ENCODE results near the gene SNCAIP. TPM values are rescaled to one million over a fixed set of nuclear protein-coding genes. Genes with fewer than 3 reads are reported as not detected.

SNCAIP gene
- total and polyA plus RNA-seq, 9 of the 15 experiments (the other 6 are each of a cell fraction or from before 2014, with no cell fraction given), result 0.04 TPM; not detected in 8

- ChIA-PET CTCF (ENCODE audit: low intra/inter-chr PET ratio) (interaction anchor here (0.6 to 2.4 kb wide), 3 partner anchors 407 to 1110 kb away, joined by 3 to 7 read pairs (median 6); no protein-coding TSS in a partner anchor), POLR2A (interaction anchor here (0.7 kb wide), 1 partner anchor 211 kb away, joined by 3 read pairs; no protein-coding TSS in a partner anchor)
- Histone ChIP-seq H3K9me1 (ENCODE audit: control insufficient read depth, insufficient read depth, low read length) (no peaks in the 10 kb centered on the region), H2AFZ (ENCODE audit: low read depth, low read length) (no peak overlapping the region), H3K4me3 (no peak overlapping the region), H3K4me1 (replicated peaks in 1 of 2; ENCODE audit: control insufficient read depth in 2 of 2, insufficient read depth in 2 of 2, low read length in 2 of 2) (no peaks in the 10 kb centered on the region), H3K9me3 (replicated peaks; ENCODE audit: control insufficient read depth, insufficient read depth, low read depth, low read length) (no peaks in the 10 kb centered on the region), H3K4me2 (ENCODE audit: insufficient read depth, low read length) (no peak overlapping the region), H3K36me3 (ENCODE audit: control insufficient read depth, insufficient read depth, low read length) (no peaks in the 10 kb centered on the region), H3K9ac (ENCODE audit: insufficient read depth in 1 of 2, low read depth in 2 of 2, low read length in 2 of 2) (no peak overlapping the region), H3K27me3 (ENCODE audit: control insufficient read depth in 2 of 2, insufficient read depth in 2 of 2, low read length in 2 of 2) (no peaks in the 10 kb centered on the region; a peak in 1 of 5 replicates), H3K27ac (ENCODE audit: extremely low read depth, low read depth, low read length) (no peak overlapping the region), H4K20me1 (replicated peaks; ENCODE audit: control insufficient read depth, insufficient read depth, low read length) (no peaks in the 10 kb centered on the region; the same call in 1 of the 2 replicates), H3K79me2 (ENCODE audit: control insufficient read depth, insufficient read depth, low read length) (no peaks in the 10 kb centered on the region)
- in situ Hi-C loops (cut with MboI), result loop anchor here (25.0 kb wide), 2 partner anchors 862 to 1112 kb away; no protein-coding TSS in a partner anchor
- WGBS (ENCODE audit: insufficient coverage, low coverage, missing lambda C conversion rate), result 0% methylated on average over 10 of the region's 12 CpGs
- peak; percentile 75 for FAIRE-seq
- peak; percentile 92 for ATAC-seq
- intact Hi-C loops (cut with micrococcal nuclease), result loop anchor here (5.0 kb wide), 2 partner anchors 502 to 1112 kb away; no protein-coding TSS in a partner anchor
- no TSS peak for BruUV-seq (replicated peaks)
- peak; percentile 12 to 51 (median 34) for DNase-seq (ENCODE audit: extremely low read depth in 1 of 4, low spot score in 3 of 4)
- TF ChIP-seq RAD21 (CRISPR knock-in tag; conservative IDR thresholded peaks at IDR 0.05 in 1 of 2, IDR thresholded peaks at IDR 0.05 in 1 of 2), result peak in 1 of 2 experiments; percentile 57; a peak in 3 of 4 replicates
- peak; percentile 53; the same call in 1 of the 2 replicates for TF ChIP-seq STAG1 (CRISPR knock-in tag; IDR thresholded peaks at IDR 0.05; ENCODE audit: borderline replicate concordance)
- 0 out of 2 replicates have a peak, but pooled peaks have one; percentile 44 for TF ChIP-seq SMC3 (conservative IDR thresholded peaks at IDR 0.05; ENCODE audit: insufficient read depth, low read depth, low read length)
- TF ChIP-seq, protein P1, sequence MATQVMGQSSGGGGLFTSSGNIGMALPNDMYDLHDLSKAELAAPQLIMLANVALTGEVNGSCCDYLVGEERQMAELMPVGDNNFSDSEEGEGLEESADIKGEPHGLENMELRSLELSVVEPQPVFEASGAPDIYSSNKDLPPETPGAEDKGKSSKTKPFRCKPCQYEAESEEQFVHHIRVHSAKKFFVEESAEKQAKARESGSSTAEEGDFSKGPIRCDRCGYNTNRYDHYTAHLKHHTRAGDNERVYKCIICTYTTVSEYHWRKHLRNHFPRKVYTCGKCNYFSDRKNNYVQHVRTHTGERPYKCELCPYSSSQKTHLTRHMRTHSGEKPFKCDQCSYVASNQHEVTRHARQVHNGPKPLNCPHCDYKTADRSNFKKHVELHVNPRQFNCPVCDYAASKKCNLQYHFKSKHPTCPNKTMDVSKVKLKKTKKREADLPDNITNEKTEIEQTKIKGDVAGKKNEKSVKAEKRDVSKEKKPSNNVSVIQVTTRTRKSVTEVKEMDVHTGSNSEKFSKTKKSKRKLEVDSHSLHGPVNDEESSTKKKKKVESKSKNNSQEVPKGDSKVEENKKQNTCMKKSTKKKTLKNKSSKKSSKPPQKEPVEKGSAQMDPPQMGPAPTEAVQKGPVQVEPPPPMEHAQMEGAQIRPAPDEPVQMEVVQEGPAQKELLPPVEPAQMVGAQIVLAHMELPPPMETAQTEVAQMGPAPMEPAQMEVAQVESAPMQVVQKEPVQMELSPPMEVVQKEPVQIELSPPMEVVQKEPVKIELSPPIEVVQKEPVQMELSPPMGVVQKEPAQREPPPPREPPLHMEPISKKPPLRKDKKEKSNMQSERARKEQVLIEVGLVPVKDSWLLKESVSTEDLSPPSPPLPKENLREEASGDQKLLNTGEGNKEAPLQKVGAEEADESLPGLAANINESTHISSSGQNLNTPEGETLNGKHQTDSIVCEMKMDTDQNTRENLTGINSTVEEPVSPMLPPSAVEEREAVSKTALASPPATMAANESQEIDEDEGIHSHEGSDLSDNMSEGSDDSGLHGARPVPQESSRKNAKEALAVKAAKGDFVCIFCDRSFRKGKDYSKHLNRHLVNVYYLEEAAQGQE (IDR thresholded peaks at IDR 0.05; ENCODE audit: borderline replicate concordance), result peak; percentile 50; the same call in 1 of the 2 replicates
- TF ChIP-seq, protein P1 (CRISPR knock-in tag; IDR thresholded peaks at IDR 0.05; ENCODE audit: low read depth), result no peak
- TF ChIP-seq, protein P2, sequence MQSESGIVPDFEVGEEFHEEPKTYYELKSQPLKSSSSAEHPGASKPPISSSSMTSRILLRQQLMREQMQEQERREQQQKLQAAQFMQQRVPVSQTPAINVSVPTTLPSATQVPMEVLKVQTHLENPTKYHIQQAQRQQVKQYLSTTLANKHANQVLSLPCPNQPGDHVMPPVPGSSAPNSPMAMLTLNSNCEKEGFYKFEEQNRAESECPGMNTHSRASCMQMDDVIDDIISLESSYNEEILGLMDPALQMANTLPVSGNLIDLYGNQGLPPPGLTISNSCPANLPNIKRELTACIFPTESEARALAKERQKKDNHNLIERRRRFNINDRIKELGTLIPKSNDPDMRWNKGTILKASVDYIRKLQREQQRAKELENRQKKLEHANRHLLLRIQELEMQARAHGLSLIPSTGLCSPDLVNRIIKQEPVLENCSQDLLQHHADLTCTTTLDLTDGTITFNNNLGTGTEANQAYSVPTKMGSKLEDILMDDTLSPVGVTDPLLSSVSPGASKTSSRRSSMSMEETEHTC (IDR thresholded peaks at IDR 0.05), result no peak
- no peak for TF ChIP-seq CREB5 (CRISPR knock-in tag; IDR thresholded peaks at IDR 0.05)
- no peak for TF ChIP-seq TAL1 (IDR thresholded peaks at IDR 0.05)
These were observed 188.4 kb downstream of the SNCAIP start for GRCh38 chr5:122500245-122501088.
